Panc1 (cell line): Measurements from ENCODE around the gene PRKAG2. TPM values are rescaled to one million over a fixed set of nuclear protein-coding genes. Genes with fewer than 3 reads are reported as not detected.

Experiments
- ATAC-seq: fragments of 200-7000 bp; cut with Tn5 transposase; 2 replicates; pipeline ENCODE4 v1.9.1; 2020; ENCODE audit warnings: mild to moderate bottlenecking, moderate library complexity
- BruUV-seq: library from RNA; stranded (reverse); fragments of 400-500 nt; replicated peaks from 2 replicates; lab custom pipeline; 2021; lab: Mats Ljungman, UMichigan
- CTCF ChIA-PET: fragments of 300-600 bp; sonication (Branson Sonifier 250); formaldehyde crosslinking; loops from one replicate; lab custom pipeline; 2022; ENCODE audit warnings: antibody characterized with exemption; lab: Charles Lee
- POLR2A ChIA-PET: fragments of 300-600 bp; sonication (Branson Sonifier 250); formaldehyde crosslinking; loops from one replicate; lab custom pipeline; 2022; ENCODE audit warnings: antibody characterized with exemption; lab: Charles Lee
- DNase-seq: peaks from one replicate; pipeline ENCODE4 v3.0.0-alpha.2; 2010; ENCODE audit warnings: low read depth, low spot score
- H3K27ac ChIP-seq: 2 replicates; pipeline ENCODE4 v1.5.1; 2011; ENCODE audit warnings: mild to moderate bottlenecking, low read length, inconsistent platforms
- H3K27me3 ChIP-seq: fragments of 200-500 bp; sonication (Bioruptor generic); 2 replicates; pipeline ENCODE4 v1.6.0; 2014; ENCODE audit warnings: low read length, inconsistent platforms; ENCODE audit not compliant: control insufficient read depth, insufficient read depth
- H3K36me3 ChIP-seq: fragments of 200-500 bp; sonication (Bioruptor generic); 2 replicates; pipeline ENCODE4 v1.5.1; 2014; ENCODE audit warnings: inconsistent platforms, mild to moderate bottlenecking, low read length, moderate library complexity; ENCODE audit not compliant: control insufficient read depth, insufficient read depth
- H3K4me1 ChIP-seq: 2 replicates; pipeline ENCODE4 v1.5.1; 2011; ENCODE audit warnings: inconsistent platforms, mild to moderate bottlenecking, low read length, moderate library complexity; ENCODE audit not compliant: control insufficient read depth, insufficient read depth
- H3K4me3 ChIP-seq, 2 experiments: 2 replicates each; pipeline ENCODE4 v1.5.1; 2011 to 2012; ENCODE audit warnings: low read depth in 2 of 2, low read length in 2 of 2, mild to moderate bottlenecking in 2 of 2, inconsistent platforms in 1 of 2, moderate library complexity in 1 of 2
- H3K9me3 ChIP-seq: fragments of 200-500 bp; sonication (Bioruptor generic); 2 replicates; pipeline ENCODE4 v1.5.1; 2014; ENCODE audit warnings: low read depth, mild to moderate bottlenecking, inconsistent platforms, low read length, moderate library complexity; ENCODE audit not compliant: control insufficient read depth, insufficient read depth
- CTCF ChIP-seq: fragments of 450-650 bp; IDR thresholded peaks from 2 replicates; pipeline ENCODE4 v1.5.1; 2017; ENCODE audit warnings: mild to moderate bottlenecking
- POLR2AphosphoS5 ChIP-seq: IDR thresholded peaks from 2 replicates; pipeline ENCODE4 v1.6.1; 2012; ENCODE audit warnings: mild to moderate bottlenecking, low read depth, low read length, moderate library complexity
- REST ChIP-seq, 2 experiments: IDR thresholded peaks; 2 replicates each; pipeline ENCODE4 v1.6.1; 2011 to 2012; ENCODE audit warnings: low read depth in 2 of 2, control low read depth in 1 of 2, low read length in 1 of 2, mild to moderate bottlenecking in 1 of 2, moderate library complexity in 1 of 2; ENCODE audit not compliant: insufficient read depth in 1 of 2
- SIN3A ChIP-seq: IDR thresholded peaks from 2 replicates; pipeline ENCODE4 v1.6.1; 2012; ENCODE audit warnings: low read depth, mild to moderate bottlenecking, low read length, moderate library complexity, borderline replicate concordance; ENCODE audit not compliant: insufficient read depth
- TCF7L2 ChIP-seq: IDR thresholded peaks from 2 replicates; pipeline ENCODE4 v1.6.1; 2011; ENCODE audit warnings: mild to moderate bottlenecking, low read depth, low read length, inconsistent platforms
- in situ Hi-C: cut with HindIII; loops from 2 replicates; pipeline ENCODE4 v1.10.0; 2016; ENCODE audit warnings: low sequenced_read_pairs, low pct_unique_long_range_greater_than_20kb
- intact Hi-C: fragments of 100-400 bp; cut with micrococcal nuclease; formaldehyde crosslinking; loops from one replicate; pipeline ENCODE4 v1.10.0; 2022; ENCODE audit not compliant: unreplicated experiment
- total RNA-seq: library from RNA; stranded (reverse); gene quantifications from one replicate; pipeline ENCODE4 v1.2.1, GENCODE V29; 2021; ENCODE audit not compliant: unreplicated experiment

PRKAG2 gene
- total RNA-seq, 1 experiment from 2014 or later = 71.6 TPM

- CTCF ChIA-PET = no interaction called here
- no peak for TF ChIP-seq POLR2AphosphoS5
- no peak for TF ChIP-seq TCF7L2
- no peak for TF ChIP-seq CTCF
- TF ChIP-seq REST (IDR thresholded peaks at IDR 0.05; ENCODE audit: insufficient read depth in 1 of 2, low read depth in 2 of 2, low read length in 1 of 2) = no peak
- no peak for TF ChIP-seq SIN3A
- H3K4me1 ChIP-seq = no peaks in the 10 kb centered on the region
- no peaks in the 10 kb centered on the region for H3K9me3 ChIP-seq
- POLR2A ChIA-PET = no interaction called here
- no peak overlapping the region for H3K27ac ChIP-seq
- intact Hi-C loops (loop anchor here (5.0 to 10.0 kb wide), 2 partner anchors 94 to 152 kb away; partner anchors contain the start of gene PRKAG2), in situ Hi-C loops (no loop called here)
- no peak overlapping the region for H3K4me3 ChIP-seq
- no TSS peak for BruUV-seq
- H3K27me3 ChIP-seq = no peaks in the 10 kb centered on the region
- no peak for DNase-seq
- H3K36me3 ChIP-seq = no peaks in the 10 kb centered on the region
- ATAC-seq = no peak
These were observed 96.3 kb downstream of the PRKAG2 start for GRCh38 chr7:151780631-151781030.

- CTCF ChIA-PET = no interaction called here
- Histone ChIP-seq H3K36me3 (no peaks in the 10 kb centered on the region), H3K27me3 (no peaks in the 10 kb centered on the region), H3K27ac (no peak overlapping the region), H3K4me1 (no peaks in the 10 kb centered on the region), H3K4me3 (no peak overlapping the region), H3K9me3 (no peaks in the 10 kb centered on the region)
- intact Hi-C loops (loop anchor here (5.0 to 10.0 kb wide), 2 partner anchors 95 to 153 kb away; partner anchors contain the start of gene PRKAG2), in situ Hi-C loops (no loop called here)
- DNase-seq (no peak), ATAC-seq (no peak)
- no TSS peak for BruUV-seq
- POLR2A ChIA-PET = no interaction called here
- TF ChIP-seq POLR2AphosphoS5 = no peak
- no peak for TF ChIP-seq CTCF
- TF ChIP-seq SIN3A = no peak
- no peak for TF ChIP-seq TCF7L2
- TF ChIP-seq REST (IDR thresholded peaks at IDR 0.05; ENCODE audit: insufficient read depth in 1 of 2, low read depth in 2 of 2, low read length in 1 of 2) = no peak
These were observed 97.2 kb downstream of the PRKAG2 start for GRCh38 chr7:151779678-151780077.
